ENCODE measurements around the gene FAM168A.

FAM168A gene

DNA sequence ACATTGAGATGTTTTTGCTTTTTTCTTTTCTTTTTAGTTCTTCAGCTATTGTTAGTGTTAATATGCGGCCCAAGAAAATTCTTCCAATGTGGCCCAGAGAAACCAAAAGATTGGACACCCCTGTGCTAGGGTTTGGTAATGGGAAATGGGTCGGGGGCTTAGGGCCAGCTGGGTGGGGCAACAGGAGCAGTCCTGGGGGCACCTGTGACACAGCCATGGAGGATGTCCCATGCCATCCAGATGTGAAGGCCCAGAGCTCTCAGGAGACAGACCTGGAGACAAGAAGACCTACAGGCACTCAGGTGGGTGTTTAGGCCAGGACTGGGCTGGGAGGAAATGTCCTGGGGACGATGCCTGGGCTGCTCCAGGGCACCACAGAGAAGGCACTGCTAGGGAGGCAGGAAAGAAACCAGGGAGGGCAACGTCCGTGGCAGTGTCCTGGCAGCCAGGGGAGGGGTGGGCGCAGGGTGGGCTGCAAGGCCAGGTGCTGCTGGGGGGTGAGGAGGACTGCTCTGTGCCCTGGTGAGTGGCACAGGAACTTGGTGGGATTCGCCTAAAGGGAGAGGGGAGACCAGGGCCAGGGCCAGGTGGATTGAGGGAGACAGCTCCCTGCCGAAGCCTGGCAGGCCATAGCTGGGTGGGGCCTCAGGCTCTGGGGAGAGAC, 200.3 kb downstream of the FAM168A start:
- no peak for DNase-seq

DNA sequence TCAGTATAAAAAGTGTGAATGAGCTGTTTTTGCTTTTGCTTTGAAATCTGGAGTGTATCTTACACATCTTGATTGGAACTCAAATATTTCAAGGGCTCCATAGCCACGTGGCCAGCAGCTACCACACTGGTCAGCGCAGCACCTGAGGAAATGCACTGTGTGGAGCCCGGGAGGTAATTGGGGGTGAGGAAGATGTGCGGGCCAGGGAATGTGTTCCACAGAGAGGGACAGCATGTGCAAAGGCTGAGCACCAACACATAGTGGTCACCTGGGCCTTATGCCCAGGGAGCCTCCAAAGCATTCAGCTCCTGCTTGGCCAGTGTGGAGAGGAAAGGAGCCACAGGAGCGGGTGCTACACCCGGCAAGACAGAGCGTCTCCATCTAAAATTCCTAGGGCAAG, 200.9 kb downstream of the FAM168A start:
- DNase-seq = no peak

DNA sequence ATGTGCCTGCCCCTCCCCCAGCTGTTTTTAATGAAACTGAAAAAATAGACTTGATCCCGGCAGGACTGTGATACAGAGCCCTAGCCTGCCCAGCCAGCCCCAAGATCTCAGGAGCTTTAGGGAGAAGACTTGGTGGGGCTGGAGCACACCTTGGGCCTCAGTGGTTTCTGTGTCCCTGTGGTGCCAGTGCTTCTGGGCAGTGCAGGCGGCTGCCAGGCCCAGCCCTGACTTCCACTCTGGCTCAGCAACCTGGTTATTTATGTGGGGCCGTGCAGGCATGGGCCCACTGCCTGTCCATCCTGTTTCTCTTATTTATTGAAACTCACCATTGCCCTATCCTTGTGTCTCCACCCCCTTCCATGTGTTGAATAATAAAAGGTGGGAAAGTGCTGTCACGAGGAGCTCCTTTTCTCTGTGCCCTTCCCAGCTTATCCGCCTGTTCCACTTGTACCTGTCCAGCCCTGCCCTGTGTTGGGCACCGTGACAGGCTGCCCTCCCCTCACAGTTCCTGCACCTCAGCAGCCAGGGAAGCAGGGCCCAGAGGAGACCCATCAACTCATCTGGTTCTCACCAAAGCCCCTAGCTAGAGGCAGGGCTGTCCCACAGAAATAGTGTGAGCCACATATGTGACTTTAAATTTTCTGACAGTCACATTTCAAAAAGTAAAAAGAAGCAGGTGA, 201.5 kb downstream of the FAM168A start:
- no peak for DNase-seq

DNA sequence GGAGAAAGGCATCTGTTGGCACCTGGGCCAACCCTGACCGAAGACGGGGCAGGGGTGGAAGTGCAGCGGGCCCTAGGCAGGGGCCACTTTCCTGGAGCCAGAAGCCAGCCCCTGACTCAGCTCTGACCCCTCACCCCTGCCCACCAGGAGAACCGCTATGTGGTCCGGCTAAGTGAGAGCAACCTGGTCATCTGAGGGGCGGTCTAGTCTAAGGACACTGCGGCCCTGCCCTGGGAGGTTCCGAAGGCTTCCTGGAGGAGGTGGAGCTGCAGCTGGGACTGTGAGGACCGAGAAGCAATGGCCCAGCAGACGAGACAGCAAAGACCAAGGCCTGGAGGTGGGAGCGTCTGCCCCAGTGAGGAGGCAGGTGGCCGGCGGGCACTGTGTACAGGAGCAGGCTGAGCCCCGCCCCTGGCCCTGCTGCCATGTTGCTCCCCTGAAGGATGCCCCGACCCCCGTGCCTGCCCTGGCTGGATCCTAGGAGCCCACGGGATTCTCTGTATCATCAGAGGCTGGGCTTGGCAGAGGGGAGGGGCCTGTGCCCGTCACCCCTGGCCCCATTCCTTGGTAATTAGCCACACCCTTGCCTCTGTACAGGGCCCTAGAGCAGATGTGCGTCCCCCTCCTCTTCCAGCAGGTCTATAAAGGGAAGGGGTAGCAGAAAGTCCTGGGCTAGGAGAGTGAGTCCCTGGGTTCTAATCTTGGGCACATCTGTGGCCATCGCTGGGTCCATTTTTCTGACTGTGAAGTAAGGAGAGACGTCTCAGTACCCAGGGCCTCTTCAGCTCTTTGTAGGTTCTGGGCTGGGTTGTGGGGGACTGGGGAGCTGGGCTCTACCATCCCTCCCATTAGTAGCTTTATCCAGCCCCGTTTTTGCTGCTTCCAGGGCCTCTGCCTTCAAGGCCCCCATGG, 202.4 kb downstream of the FAM168A start:
- no peak for DNase-seq

DNA sequence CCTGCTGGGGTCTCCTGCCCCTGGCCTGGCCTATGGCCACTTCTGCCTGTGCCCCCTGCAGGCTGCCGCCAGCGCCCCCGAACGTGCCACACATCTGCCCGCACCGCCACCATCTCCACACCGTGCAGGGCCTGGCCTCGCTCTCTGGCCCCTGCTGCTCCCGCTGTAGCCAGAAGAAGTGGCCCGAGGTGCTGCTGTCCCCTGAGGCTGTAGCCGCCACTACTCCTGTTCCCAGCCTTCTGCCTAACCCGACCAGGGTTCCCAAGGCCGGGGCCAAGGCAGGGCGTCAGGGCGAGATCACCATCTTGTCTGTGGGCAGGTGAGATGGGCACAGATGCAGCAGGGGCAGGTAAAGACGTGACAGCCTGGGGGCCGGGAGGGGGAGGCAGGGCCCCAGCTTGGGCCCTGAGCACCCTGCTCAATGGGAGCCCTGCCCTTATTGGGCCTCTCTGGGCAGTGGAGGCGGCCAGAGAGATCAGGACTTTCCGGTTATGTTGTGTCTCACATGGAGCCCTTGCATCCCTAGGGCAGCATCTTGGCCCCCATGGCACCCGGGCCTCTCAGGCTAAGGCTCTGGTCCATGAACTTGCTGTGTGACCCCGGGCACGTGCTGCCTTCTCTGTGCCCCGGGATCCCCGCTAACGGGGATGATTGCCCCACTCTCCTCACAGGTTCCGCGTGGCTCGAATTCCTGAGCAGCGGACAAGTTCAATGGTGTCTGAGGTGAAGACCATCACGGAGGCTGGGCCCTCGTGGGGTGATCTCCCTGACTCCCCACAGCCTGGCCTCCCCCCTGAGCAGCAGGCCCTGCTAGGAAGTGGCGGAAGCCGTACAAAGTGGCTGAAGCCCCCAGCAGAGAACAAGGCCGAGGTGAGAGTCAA, 203.3 kb downstream of the FAM168A start:
- no peak for DNase-seq

DNA sequence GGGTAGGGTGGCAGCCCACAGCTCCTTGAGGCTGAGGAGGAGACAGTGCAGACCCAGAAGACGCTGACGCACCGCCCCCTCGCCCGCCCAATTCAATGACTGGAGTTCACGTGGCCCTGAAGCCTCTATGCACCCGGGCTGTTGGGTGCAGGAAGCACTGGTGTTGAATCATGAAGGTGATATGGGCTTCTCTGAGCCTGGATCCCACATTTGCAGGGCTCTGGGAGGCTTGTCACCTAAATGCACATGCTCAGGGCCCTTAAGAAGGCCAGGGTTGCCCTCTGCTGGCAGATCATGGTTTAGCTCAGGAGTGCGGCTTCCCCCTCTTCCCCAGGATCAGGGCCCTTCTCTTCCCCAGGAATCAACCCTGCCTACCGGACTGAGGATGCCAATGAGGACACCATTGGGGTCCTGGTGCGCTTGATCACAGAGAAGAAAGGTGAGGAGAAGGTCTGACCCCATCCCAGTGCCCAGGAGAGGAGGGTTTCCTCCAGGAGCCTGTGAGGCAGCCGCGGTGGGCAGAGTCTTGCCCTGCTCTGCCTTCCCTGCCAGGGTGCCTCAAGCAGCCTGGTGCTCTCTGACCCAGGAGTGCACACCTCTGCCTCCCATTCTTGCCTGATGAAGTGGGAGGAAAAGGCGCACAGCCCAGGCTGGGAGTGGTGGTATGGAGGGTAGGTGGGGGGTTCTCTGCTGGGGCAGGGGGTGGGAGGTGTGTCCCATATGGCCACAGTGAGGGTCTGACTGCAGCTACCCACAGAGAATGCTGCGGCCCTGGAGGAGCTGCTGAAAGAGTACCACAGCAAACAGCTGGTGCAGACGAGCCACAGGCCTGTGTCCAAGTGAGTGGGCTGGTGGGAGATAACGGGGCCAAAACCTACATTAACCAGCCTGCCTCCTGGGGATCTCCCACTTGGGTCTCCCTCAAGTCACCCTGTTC, 204.2 kb downstream of the FAM168A start:
- peak; percentile 64 for DNase-seq

DNA sequence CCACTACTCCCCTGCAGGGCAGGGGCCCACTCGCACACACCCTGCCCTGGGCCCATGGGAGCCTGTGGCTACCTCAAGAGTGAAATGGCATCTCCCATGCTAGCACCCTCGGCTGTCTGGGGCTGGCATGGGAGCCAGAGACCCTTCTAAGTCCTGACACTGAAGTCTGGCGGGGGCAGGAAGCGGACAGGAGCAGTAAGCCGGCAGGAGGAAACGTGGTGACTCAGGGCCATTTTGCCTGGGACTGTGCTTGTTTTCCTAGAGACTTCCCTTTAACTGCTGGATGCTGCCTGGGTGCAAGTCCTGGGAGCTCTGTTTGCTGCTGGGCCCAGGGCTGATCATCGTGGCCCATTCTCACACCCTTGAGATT, 204.9 kb downstream of the FAM168A start:
- DNase-seq = no peak

DNA sequence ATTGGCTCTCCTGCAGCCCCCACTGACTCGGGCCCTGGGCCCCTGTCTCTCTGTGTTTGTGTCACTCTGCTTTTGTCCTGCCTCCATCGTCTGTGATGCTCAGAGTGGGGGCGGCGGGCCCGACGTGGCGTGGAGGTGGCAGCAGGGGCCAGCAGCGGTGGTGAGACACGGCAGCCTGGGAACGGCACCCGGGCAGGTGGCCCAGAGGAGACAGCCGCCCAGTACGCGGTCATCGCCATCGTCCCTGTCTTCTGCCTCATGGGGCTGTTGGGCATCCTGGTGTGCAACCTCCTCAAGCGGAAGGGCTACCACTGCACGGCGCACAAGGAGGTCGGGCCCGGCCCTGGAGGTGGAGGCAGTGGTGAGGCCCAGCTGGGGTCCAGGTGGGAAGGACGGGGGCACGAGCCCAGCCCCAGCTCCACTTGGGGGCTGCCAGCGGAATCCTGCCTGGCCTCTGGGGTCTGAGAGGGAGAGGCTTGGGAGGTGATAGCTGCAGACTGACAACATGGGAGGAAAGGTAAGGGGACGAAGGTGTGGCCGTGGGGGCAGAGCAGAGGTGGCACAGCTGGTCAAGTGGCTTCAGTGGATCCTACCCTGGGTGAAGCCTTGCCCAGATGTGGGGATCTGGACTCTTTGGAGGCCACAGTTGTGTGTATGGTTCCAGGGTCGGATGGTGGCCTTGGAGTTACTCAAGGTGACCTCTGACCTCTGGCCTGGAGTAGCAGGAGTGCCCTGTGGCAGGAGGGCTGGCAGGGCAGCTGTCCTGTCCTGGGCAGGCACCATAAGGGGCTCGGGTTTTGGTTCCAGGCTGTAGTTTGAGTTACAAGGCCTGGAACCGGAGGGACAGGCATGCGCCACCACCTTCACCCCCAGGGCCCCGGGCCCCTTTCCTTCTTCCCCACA, 205.6 kb downstream of the FAM168A start:
- no peak for DNase-seq

DNA sequence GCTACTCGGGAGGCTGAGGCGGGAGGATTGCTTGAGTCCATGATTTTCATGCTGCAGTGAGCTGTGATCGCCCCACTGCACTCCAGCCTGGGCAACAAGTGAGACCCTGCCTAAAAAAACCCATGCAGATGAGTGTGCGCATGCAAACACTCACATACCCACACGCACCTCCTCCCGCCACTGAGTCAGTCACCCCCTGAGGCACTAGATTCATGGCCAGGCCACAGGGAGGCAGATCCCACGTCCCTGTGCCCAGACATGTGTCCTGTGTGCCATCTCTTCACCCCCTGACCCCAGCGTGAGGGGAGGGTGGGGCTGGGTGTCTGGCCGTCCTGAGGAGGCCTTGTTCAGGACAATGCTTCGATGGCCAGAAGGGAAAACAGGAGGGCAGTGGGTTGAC, 206.2 kb downstream of the FAM168A start:
- no peak for DNase-seq

DNA sequence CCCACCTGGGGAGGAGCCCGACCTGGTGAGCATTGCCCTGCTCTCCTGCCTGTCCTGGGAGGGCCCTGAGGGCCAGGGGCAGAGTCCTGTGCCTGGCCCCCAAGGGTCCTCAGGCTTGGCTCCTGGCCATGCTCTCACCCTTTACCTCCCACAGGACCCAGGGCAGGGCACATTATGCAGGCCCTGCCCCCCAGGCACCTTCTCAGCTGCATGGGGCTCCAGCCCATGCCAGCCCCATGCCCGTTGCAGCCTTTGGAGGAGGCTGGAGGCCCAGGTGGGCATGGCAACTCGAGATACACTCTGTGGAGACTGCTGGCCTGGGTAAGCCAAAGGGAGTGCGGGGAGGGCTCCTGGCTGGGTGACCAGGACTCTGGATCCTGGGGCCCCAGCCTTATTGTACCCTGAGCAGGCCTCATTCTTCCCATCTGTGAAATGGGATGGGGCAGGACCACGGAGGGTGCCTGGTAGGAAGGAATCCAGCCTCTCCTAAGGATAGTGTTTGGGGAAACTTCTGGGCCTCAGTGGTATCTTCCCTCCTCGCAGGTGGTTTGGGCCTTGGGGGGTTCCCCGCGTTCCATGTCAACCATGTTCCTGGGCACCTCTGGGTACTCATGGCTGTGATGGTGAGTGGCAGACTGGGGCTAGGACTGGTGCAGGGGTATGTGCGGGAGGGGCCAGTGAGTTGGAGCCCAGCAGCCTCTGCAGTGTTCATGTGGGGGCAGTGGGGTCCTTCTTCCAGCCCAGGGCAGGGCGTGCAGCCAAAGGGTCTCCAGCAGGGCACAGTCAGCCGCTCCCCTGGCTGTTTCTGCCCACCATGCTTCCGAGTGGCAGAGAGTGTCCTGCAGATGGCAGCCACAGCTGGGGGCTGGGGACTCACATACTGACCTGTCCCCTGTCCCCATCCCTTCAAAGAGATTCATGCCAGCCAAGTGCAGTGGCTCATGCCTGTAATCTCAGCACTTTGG, 207.0 kb downstream of the FAM168A start:
- DNase-seq = no peak

DNA sequence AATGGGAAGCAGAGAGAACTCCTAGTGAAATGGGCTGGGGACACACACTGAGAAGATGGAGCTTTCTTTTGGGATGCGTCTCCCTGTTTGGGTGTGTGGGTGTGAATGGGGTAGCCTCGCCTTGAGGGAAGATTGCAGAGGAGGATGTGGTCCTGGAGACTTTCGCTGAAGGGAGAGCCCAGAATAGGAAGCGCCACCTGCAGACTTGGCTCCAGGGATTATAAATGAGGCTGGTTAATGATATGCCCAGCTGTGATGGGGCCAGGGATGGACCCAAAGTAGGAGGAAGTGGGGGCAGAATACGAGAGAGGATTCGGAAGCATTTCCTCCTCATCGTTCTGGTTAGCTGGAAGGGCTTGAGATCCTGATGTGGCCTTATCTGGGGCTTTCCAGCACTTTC, 208.0 kb downstream of the FAM168A start:
- DNase-seq = no peak

DNA sequence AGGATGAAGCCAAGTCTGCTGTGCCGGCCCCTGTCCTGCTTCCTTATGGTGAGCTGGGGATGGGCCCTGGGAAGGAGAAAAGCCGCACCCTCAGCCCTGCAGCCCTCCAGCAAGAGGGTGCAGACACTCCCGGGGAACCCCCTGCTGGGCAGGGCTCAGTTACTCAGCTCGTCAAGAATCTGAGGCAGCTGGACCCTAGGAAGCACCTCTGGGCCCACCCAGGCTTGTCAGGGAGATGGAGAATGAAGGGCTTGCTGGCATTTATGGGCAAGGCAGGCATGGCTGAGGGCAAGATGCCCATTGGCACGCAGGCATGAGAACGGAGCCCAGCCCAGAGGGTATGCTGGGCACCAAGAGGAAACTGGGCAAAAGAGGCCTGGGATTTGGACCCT, 208.8 kb downstream of the FAM168A start:
- no peak for DNase-seq

DNA sequence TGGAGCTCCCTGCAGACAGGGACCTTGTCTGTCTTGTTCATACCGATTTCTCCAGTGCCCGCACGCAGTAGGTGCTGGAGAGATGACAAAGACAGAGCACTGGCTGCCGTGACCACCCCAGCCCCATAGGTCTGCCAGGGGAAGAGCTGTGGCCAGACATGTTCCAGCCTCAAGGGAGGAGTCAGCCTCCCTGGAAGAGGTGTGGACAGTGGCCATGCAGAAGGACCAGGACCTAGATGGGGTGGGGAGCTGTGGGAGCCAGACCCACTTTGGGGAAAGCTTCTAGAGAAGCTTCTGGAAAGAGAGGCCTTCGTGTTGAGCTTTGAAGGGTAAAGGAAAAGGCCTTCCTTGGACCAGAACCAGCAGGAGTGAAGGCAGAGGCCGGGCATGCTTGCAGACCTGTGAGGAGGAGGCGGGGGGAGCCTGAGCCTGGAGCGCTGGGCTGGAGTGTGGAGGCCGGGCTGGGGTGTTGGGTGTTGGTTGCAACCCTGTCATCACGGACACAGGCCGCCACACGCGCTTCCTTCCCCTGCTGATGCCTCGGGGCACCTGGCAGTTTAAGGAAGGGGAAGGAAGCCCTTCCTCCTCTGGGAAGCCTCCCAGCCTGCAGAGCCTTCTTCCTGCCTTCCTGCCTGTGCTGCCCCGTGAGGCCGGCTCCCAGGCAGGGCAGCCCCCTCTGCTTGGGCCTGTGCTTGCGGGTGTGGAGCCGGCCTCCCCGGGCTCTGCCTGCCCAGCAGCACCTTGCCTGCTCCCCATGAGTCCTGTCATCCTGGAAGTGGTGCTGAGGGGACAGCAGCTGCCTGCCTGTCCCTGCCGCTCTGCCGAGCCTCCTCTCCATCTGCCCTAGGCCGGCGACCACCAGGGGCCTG, 209.4 kb downstream of the FAM168A start:
- DNase-seq = no peak

DNA sequence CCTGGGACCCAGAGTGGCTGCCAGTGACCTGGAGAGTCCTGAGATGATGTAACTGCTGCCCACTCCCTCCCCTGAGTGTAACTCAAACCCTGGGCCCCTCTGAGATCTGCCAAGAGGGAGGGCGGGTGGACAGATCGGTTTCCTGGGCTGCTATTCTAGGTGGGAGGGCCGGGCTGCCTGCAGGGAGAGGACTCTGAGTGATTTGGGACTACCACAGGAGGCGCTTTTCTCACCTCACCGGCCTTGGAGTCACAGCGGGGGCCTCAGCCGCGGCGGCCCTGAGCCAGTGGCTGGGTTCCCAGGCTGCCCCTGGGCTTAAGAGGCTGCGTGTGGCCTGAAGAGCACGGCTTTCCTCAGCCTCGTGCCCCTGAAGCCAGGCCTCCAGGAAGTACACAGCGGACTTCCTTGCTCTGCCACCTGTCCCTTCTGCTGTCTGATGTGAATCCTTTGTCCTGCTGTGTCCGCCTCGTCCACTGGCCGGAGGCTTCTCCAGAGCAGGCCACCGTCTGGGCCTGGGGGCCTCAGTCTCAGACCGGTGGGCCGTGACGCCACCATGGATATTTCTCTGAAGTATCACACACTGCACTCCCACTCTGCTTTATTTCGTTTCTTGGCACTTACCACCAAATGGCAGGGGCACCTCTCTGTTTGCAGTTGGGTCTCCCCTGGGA, 210.2 kb downstream of the FAM168A start:
- DNase-seq = no peak

DNA sequence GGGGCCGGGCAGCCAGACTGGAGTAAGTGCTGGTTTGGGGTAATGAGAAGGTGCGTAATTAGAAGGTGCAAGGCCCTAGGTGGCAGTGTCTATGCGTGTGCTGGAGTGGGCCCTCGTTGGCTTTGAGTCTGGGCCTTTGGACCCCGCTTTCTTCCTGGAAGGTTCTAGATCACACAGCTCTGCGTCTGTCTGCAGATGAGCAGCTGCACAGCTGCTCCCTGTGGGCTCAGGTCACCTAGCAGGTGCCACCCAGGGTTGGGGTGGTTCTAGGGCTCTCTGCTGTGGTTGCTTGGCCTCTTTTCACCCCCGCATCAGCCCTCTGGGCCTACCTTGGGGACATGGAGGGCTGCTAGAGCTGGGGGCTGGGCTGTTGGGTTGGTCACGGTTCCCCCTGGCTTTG, 211.4 kb downstream of the FAM168A start:
- DNase-seq = no peak

DNA sequence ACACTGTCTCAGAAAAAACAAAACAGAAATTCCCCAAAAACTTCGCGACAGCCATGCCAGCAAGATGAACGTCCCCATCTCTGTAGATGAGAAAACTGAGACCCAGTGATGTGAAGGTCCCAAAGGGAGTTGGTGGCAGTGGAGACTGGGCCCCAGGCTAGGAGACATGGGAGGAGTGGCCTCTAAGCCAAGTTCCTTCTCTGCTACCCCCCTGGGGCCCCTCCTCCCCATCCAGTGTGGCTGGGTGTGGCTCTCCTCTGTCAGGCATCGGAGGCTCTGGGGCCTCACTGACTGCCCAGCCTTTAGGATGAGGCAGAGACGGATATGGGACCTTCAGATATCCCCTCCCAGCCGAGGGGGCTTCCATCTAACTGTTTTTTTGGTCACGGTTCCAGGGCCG, 211.9 kb downstream of the FAM168A start:
- DNase-seq = no peak

DNA sequence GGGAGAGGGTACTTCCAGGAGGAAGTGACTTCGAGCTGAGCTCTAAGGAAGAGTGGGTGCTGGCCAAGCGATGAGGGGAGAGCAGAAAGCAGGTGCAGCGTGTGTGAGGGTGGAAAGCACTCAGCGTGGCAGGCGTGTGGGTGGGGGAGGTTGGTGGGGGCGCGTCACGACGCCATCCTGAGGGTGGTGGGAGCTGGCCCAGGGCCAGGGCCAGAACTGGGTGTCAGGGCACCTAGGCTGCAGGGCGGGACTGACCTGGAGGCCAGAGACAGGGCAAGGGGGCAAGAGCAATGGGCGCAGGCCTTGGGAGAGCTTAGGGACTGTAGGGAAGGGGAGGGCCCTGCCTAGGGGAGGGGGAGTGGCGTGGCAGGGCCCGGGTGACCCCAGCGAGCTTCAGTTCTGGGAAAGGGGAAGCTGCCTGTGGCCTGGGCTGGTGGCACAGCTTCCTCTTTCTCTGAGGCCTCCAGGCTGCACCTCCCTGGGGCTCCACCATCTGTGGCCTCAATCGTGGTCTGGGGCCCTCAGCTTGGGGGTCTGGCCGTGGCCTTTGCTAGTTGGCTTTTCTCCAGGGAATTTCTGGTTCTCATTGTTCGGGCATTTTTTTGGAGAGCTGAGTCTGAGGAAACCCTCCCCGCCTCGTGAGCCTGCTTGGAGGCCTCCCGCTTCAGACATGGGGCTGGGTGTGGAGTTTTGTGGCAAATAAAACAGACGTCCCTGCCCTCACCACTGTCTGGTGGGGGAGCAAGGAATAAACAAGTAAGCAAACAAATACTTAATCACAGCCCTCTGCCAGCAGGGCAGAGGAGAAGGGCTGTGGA, 212.8 kb downstream of the FAM168A start:
- no peak for DNase-seq

Measured in activated gamma-delta T cell treated with Interleukin-2 at 50 U/mL for 16 hours (primary cell).